Fibroblast of lung (primary cell): ENCODE measurements around the gene ZSWIM4. TPM values are rescaled to one million over a fixed set of nuclear protein-coding genes. Genes with fewer than 3 reads are reported as not detected.

Experiments used
- DNase-seq, 2 donors: peaks; one replicate each; pipeline versions ENCODE4 v3.0.0 to v3.0.0-alpha.2; 2010; ENCODE audit warnings: low read depth in 2 of 2
- H2AFZ ChIP-seq: 2 replicates; pipeline ENCODE4 v1.5.1; 2012; ENCODE audit warnings: low read length, control low read depth, inconsistent platforms
- H3K27ac ChIP-seq: 2 replicates; pipeline ENCODE4 v1.5.1; 2011; ENCODE audit warnings: low read length, control low read depth; ENCODE audit not compliant: insufficient read depth
- H3K27me3 ChIP-seq: 2 replicates; pipeline ENCODE4 v1.5.1; 2011; ENCODE audit warnings: mild to moderate bottlenecking, low read length; ENCODE audit not compliant: control insufficient read depth, insufficient read depth
- H3K36me3 ChIP-seq: 2 replicates; pipeline ENCODE4 v1.5.1; 2011; ENCODE audit warnings: low read length; ENCODE audit not compliant: control insufficient read depth, insufficient read depth
- H3K4me1 ChIP-seq: 2 replicates; pipeline ENCODE4 v1.5.1; 2011; ENCODE audit warnings: low read length; ENCODE audit not compliant: control insufficient read depth, insufficient read depth; ENCODE audit errors: extremely low read depth
- H3K4me2 ChIP-seq: 2 replicates; pipeline ENCODE4 v1.5.1; 2011; ENCODE audit warnings: low read length, control low read depth; ENCODE audit not compliant: insufficient read depth; ENCODE audit errors: extremely low read depth
- H3K4me3 ChIP-seq, 4 experiments: fragments of 200-600 bp in 1 of 4; sonication (generic) in 1 of 4; replicated peaks in 1 of 4; 2 replicates each; pipeline ENCODE4 v1.5.1; 2011 to 2016; ENCODE audit warnings: low read length in 4 of 4, low read depth in 3 of 4, mild to moderate bottlenecking in 3 of 4, control low read depth in 2 of 4, inconsistent platforms in 1 of 4, mixed read lengths in 1 of 4; ENCODE audit not compliant: insufficient read depth in 1 of 4; ENCODE audit errors: control extremely low read depth in 1 of 4
- H3K79me2 ChIP-seq: 2 replicates; pipeline ENCODE4 v1.5.1; 2012; ENCODE audit warnings: mild to moderate bottlenecking, low read length, inconsistent platforms; ENCODE audit not compliant: control insufficient read depth, insufficient read depth
- H3K9ac ChIP-seq: 2 replicates; pipeline ENCODE4 v1.5.1; 2011; ENCODE audit warnings: mild to moderate bottlenecking, low read length, control low read depth; ENCODE audit not compliant: insufficient read depth
- H3K9me3 ChIP-seq: 2 replicates; pipeline ENCODE4 v1.5.1; 2012; ENCODE audit warnings: low read depth, low read length; ENCODE audit not compliant: control insufficient read depth, insufficient read depth
- H4K20me1 ChIP-seq: 2 replicates; pipeline ENCODE4 v1.5.1; 2011; ENCODE audit warnings: low read length; ENCODE audit not compliant: control insufficient read depth, insufficient read depth; ENCODE audit errors: extremely low read depth
- CTCF ChIP-seq, 2 donors: IDR thresholded peaks in 1 of 2; conservative IDR thresholded peaks in 1 of 2; 1 replicate in 1 of 2; 2 replicates in 1 of 2; pipeline ENCODE4 v1.5.1; 2011 to 2012; ENCODE audit warnings: low read length in 2 of 2, control low read depth in 1 of 2, inconsistent platforms in 1 of 2, low read depth in 1 of 2, mild to moderate bottlenecking in 1 of 2
- EZH2 ChIP-seq: IDR thresholded peaks from 2 replicates; pipeline ENCODE4 v1.5.1; 2012; ENCODE audit warnings: low read length, control low read depth, mild to moderate bottlenecking; ENCODE audit errors: missing control alignments
- polyA plus RNA-seq, 2 donors: library from polyadenylated mRNA; depleted of rRNA in 1 of 2; stranded (reverse) in 1 of 2; unstranded in 1 of 2; fragments of >200 nt; gene quantifications; 2 replicates each; pipeline ENCODE4 v1.2.1, GENCODE V29; 2011 to 2012; ENCODE audit warnings: missing spikeins in 1 of 2
- total RNA-seq: library from RNA; depleted of rRNA; stranded (reverse); fragments of >200 nt; gene quantifications from 2 replicates; pipeline ENCODE4 v1.2.1, GENCODE V29; 2014

ZSWIM4 gene
- total and polyA plus RNA-seq, 2 donors (not counting 1 experiment from before 2014, with no cell fraction given), result 1.6 to 5.6 TPM

GRCh38 chr19:13870873-13871272 lies 75.6 kb downstream of the ZSWIM4 start:
- no peaks in the 10 kb centered on the region for H3K9me3 ChIP-seq
- no peaks in the 10 kb centered on the region for H3K27me3 ChIP-seq
- no peak overlapping the region for H3K9ac ChIP-seq
- no peak overlapping the region for H3K4me3 ChIP-seq
- no peaks in the 10 kb centered on the region for H3K79me2 ChIP-seq
- no peak overlapping the region for H2AFZ ChIP-seq
- H3K27ac ChIP-seq, result no peak overlapping the region
- H3K36me3 ChIP-seq, result no peaks in the 10 kb centered on the region
- TF ChIP-seq EZH2 (no peak), CTCF (conservative IDR thresholded peaks at IDR 0.05 in 1 of 2, IDR thresholded peaks at IDR 0.05 in 1 of 2; ENCODE audit: low read depth in 1 of 2, low read length in 2 of 2) (no peak)
- H3K4me1 ChIP-seq, result no peaks in the 10 kb centered on the region
- no peak overlapping the region for H3K4me2 ChIP-seq
- no peaks in the 10 kb centered on the region for H4K20me1 ChIP-seq
- DNase-seq, result no peak

- Histone ChIP-seq H3K4me2 (no peak overlapping the region), H3K4me3 (peak overlapping the region in 1 of 4 experiments; percentile 45), H3K9ac (no peak overlapping the region)
Measured at GRCh38 chr19:13872339-13872694, 77.1 kb downstream of the ZSWIM4 start.

GRCh38 chr19:13872695-13873389 lies 77.6 kb downstream of the ZSWIM4 start:
- H2AFZ ChIP-seq, result no peak overlapping the region
- H3K27ac ChIP-seq, result no peak overlapping the region
- no peaks in the 10 kb centered on the region for H3K36me3 ChIP-seq
- H3K79me2 ChIP-seq, result no peaks in the 10 kb centered on the region
- no peak for TF ChIP-seq EZH2
- peak in 1 of 2 donors; percentile 18 for TF ChIP-seq CTCF (conservative IDR thresholded peaks at IDR 0.05 in 1 of 2, IDR thresholded peaks at IDR 0.05 in 1 of 2; ENCODE audit: low read depth in 1 of 2, low read length in 2 of 2)
- DNase-seq, result no peak
- H3K9ac ChIP-seq, result no peak overlapping the region
- H3K27me3 ChIP-seq, result no peaks in the 10 kb centered on the region
- no peaks in the 10 kb centered on the region for H3K4me1 ChIP-seq
- H4K20me1 ChIP-seq, result no peaks in the 10 kb centered on the region
- H3K9me3 ChIP-seq, result no peaks in the 10 kb centered on the region
- H3K4me3 ChIP-seq, result peak overlapping the region in 2 of 4 experiments; percentile 38 to 45
- peak overlapping the region; percentile 35 for H3K4me2 ChIP-seq

More at GRCh38 chr19:13872339-13872694, 77.1 kb downstream of the ZSWIM4 start:
- Histone ChIP-seq H3K9me3 (no peaks in the 10 kb centered on the region), H3K36me3 (no peaks in the 10 kb centered on the region), H3K27ac (no peak overlapping the region), H2AFZ (no peak overlapping the region), H3K4me1 (no peaks in the 10 kb centered on the region), H4K20me1 (no peaks in the 10 kb centered on the region), H3K27me3 (no peaks in the 10 kb centered on the region), H3K79me2 (no peaks in the 10 kb centered on the region)
- TF ChIP-seq EZH2 (no peak), CTCF (conservative IDR thresholded peaks at IDR 0.05 in 1 of 2, IDR thresholded peaks at IDR 0.05 in 1 of 2; ENCODE audit: low read depth in 1 of 2, low read length in 2 of 2) (no peak)
- no peak for DNase-seq
